ENCODE data around the gene NUDT3. TPM values are rescaled to one million over a fixed set of nuclear protein-coding genes. Genes with fewer than 3 reads are reported as not detected.
A peak's percentile ranks its signal among the peaks of the same experiment; 100 is the strongest.
"Not testable (repeated sequence)": the region's sequence is repeated elsewhere in the genome, so short reads cannot be mapped to it uniquely, and the experiment has no call there.

NUDT3 gene
- polyA plus RNA-seq, 10 donors = 18.9 to 32.8 (median 24.2) TPM

- DNase-seq = no peak
Measured at GRCh38 chr6:34260576-34261267, 131.7 kb downstream of the NUDT3 start.

DNA sequence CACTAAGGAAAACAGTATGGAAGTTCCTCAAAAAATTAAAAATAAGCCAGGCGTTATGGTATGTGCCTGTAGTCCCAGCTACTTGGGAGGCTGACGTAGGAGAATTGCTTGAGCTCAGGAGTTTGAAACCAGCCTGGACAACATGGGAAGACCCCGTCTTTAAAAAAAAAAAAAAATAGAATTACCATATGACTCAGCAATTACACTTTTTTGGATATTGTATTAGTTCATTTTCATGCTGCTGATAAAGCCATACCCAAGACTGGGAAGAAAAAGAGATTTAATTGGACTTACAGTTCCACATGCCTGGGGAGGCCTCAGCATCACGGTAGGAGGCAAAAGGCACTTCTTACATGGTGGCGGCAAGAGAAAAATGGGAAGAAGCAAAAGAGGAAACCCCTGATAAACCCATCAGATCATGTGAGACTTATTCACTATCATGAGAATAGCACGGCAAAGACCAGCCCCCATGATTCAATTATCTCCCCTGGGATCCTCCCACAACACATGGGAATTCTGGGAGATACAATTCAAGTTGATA, 132.9 kb downstream of the NUDT3 start:
- no peak for DNase-seq

DNA sequence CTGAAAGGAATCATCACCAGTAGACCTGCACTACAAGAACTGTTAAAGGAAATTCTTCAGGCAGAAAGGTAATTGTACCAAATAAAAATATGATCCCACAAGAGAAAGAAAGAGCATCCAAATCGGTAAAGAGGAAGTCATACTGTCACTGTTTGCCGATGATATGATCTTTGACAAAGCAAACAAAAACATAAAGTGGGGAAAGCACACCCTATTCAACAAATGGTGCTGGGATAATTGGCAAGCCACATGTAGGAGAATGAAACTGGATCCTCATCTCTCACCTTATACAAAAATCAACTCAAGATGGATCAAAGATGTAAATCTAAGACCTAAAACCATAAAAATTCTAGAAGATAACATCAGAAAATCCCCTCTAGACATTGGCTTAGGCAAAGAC, 140.1 kb downstream of the NUDT3 start:
- DNase-seq = not testable (repeated sequence)

GRCh38 chr6:34249469-34250261, 142.8 kb downstream of the NUDT3 start:
- peak in 1 of 3 donors; percentile 29 for DNase-seq

- DNase-seq = peak; percentile 95 to 98 (median 96)
Measured at GRCh38 chr6:34248727-34249468, 143.6 kb downstream of the NUDT3 start, which contains the start of gene SMIM29. Gene SMIM29 (minus strand): TSS chr6:34249006. CDS start chr6:34247791, 1,215 bp downstream.

- DNase-seq = peak in 2 of 3 donors; percentile 69 to 76
Measured at GRCh38 chr6:34248198-34248726, 144.2 kb downstream of the NUDT3 start.

DNA sequence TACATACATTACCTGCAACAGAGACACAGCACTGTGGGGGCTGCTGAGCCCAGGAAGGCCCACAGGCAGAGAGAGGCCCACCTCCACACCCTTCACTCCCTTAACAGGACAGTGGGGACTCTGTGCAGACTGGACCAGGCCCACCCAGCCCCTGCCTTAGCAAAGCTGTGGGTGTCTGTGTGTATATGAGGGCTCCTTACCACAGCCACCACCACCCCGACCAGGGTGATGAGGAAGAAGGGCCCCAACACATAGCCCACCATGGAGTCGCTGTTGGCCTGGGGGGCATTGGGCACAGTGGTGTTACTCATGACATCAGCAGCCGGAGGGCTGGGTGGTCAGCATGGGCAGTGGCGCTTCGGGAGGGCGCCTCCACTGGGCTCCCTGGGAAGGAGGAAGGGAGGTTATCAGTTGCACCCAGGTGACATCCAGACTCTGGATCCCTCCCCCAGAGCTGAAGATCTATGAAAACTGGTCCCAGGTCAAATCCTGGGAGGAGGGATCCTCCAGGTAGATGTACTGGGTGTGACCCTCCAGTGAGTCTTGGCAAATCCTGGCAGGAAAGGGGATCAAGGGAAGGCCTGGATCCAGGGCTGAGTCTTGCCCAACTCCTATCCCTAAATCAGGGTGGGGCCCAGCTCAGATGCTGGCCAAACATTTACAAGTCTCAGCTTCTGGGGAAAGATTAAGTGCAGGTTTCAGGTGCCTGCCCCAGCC, 144.8 kb downstream of the NUDT3 start:
- no peak for DNase-seq

- DNase-seq = peak in 1 of 3 donors; percentile 49
Measured at GRCh38 chr6:34246563-34247391, 145.7 kb downstream of the NUDT3 start.

DNA sequence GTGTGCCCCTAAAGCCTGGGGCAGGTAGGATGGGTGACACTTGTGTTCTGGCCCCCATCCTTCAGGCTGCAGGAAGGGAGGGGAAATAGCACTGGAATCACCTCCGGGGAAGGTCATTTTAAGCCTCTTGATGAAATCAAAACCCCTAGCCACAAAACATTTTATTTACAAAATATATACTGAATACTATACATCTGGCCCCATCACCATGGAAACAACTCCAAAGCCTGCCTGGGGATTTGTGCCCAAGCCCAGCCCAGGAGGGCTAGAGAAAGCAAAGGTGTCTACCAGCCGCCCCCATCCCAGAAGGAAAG, 146.3 kb downstream of the NUDT3 start:
- no peak for DNase-seq

DNA sequence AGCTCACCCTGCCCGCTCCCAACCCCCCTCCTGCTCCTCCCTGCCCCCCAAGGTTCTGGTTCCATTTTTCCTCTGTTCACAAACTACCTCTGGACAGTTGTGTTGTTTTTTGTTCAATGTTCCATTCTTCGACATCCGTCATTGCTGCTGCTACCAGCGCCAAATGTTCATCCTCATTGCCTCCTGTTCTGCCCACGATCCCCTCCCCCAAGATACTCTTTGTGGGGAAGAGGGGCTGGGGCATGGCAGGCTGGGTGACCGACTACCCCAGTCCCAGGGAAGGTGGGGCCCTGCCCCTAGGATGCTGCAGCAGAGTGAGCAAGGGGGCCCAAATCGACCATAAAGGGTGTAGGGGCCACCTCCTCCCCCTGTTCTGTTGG, 146.7 kb downstream of the NUDT3 start:
- DNase-seq = not testable (repeated sequence)

GRCh38 chr6:34245032-34245760, 147.3 kb downstream of the NUDT3 start:
- not testable (repeated sequence) for DNase-seq

DNA sequence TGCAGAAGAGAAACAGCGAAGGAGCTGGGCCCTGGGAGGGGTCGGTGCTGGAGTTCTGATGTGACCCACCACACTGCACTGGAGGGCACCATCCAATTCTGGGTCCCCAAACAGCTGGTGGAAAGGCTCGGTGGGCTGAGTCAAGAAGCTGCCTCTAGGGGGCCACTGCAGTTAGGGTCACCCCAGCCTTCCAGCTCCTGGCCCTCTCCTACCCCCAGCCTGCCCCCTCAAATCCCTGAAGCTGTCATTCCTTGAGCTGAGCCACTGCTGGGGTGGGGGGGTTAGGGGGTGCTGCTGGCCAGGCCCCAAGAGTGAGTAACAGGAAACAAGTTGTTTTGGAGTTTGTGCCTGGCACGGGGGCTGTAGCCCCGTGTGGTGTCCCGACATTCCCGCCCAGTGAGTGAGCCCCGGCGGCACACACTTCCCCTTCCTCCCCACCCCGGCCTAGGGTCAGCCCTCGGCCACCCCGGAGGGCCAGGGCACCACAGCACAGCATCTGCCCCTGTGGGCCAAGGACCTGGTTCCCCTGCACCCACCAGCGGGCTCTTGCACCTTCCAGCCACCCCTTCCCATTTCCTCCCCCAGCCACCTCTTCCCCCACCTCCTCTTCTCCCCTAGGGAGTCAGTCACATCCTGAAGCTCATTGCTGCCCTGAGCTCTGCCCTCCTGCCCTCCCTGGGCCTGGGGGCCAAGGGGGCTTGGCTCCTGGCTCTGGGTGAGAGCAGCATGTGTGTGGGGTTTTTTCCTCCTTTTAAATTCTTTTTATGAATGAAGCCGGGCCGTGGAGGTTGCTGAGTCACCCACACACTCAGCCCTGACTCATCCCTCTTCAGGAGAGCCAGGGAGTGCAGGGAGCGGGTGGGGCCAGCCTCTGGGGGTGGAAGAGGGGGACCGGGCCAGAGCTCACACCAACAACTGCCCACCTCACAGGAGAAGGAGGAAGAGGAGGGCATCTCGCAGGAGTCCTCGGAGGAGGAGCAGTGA, 148.3 kb downstream of the NUDT3 start:
- DNase-seq = peak in 2 of 3 donors; percentile 42 to 77

GRCh38 chr6:34243131-34243771, 149.2 kb downstream of the NUDT3 start:
- DNase-seq = no peak

GRCh38 chr6:34242252-34243130, 150.0 kb downstream of the NUDT3 start:
- no peak for DNase-seq

- DNase-seq = no peak
Measured at GRCh38 chr6:34241351-34242215, 150.9 kb downstream of the NUDT3 start.

All from muscle of back (tissue), 11 donors.